ENCODE data around the gene BRD9. TPM values are rescaled to one million over a fixed set of nuclear protein-coding genes. Genes with fewer than 3 reads are reported as not detected.

The BRD9 gene
- total RNA-seq, 1 donor from 2014 or later, result 21.2 TPM

DNA sequence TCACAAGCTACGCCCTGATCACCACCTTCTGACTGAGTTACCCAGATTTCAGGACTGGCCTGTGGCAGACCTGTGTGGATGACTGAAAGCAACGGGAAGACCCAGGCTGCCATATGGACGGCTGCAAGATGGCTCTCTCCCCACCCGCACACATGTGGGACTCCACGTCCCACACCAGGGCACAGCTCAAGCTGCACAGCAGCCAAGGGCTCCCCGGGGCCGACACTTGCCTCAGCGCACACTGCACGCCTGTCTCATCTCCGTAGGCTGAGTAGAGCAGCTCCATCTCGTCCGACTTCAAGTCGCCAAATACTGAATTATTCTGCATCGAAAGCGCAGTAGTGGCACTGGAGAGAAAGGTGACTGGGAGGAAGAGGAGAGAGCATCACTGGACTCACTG is 14.5 kb downstream of the BRD9 start:
- peak; percentile 10 for ATAC-seq

DNA sequence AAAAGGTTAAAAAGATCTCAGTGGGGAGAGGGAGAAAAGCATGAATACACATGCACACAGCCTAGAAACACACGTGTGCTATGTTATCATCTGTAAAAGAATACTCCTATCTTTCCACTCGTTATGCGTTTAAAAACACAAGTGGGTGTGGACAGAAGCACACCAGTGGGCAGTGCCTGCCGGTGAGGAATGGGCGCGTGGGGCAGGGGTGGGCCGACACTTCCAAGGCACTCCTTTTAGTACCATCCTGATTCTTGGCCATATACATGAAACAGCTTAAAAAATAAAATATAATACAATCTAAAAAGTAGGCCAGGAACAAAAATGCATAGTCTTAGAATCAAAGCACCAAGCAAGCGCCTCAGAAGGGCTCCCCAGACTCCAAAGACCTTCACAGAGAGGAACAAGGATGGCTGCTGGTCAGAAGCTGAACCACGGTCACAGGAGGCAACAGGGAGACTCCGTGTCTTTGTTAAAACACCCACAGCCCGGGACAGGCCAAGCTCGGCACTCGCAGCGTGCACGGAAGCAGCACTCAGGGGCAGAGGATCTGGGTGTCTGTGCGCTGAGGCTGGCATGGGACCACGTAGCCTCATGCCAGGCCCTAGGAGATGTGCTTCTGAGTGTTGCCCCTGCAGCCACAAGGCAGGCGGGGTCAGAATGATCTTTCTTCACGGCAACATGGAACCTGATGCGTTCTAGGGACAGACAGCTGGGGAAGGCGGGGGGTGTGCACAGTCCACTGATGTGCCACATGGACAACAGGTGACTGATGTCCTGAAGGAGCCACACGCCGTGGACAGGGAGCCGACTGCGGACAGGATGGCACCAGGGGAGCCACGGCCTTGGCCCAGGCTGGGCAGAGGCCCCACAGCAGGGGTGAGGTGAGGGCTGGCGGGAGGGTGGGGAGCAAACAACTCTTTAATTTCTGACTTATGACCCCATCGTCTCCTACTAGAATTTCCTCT is 15.9 kb downstream of the BRD9 start:
- ATAC-seq, result no peak

DNA sequence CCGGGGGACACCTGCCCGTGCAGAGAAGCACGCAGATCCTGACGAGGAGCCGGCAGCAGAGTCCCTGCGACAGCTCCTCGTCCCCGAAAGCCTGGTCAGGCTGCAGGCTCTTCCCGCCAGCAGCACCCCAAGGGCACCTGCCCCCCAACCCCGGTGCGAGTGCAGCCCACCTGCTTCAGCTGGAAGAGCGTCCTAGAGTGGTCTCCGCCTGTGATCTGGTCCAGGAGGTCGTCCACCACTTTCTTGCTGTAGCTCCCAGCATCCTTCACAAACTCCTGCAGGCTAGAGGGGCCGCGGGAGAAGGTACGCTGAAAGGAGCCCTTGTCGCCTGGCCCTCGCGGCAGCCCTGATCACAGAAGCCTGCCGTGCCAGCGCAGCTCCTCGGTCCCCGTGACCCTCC is 16.7 kb downstream of the BRD9 start:
- ATAC-seq, result no peak

DNA sequence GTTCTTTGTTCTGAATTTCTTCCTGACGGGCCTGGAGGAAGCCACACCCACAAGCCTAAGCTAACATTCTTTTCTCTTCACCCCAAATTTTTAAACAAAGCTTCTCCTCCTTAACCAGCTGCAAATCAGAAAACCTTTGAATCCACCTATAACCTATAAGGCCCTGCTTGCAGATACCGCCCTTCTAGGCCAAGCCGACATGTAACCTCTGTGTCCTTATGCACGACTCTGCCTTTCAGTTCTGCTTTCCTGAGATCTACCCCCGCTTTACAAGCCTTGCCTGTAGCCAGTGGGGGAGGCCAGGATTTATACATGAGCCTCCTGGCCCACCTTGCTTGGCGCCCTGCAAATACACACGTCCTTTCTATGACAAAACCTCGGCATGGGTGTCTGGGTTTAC is 19.3 kb downstream of the BRD9 start:
- ATAC-seq, result no peak

DNA sequence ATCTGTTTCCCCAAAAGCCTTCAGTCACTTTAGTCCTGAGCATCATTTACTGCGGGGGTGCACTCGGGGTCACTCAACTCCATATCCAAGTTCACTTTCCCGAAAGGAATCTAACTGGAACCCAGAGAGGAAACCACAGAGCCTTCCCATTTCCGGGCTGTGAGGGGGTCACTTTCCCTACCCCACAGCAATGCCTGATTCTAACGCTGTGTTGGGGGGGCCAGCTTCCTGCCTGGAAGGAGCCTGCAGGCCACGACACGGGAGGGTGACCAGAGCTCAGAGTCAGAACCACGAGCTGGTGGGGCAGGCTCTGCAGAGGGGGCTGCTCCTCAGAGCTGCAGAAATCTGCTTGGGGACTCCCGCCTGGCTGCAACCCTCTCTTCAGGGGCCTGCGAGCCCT is 20.3 kb downstream of the BRD9 start:
- ATAC-seq, result no peak

DNA sequence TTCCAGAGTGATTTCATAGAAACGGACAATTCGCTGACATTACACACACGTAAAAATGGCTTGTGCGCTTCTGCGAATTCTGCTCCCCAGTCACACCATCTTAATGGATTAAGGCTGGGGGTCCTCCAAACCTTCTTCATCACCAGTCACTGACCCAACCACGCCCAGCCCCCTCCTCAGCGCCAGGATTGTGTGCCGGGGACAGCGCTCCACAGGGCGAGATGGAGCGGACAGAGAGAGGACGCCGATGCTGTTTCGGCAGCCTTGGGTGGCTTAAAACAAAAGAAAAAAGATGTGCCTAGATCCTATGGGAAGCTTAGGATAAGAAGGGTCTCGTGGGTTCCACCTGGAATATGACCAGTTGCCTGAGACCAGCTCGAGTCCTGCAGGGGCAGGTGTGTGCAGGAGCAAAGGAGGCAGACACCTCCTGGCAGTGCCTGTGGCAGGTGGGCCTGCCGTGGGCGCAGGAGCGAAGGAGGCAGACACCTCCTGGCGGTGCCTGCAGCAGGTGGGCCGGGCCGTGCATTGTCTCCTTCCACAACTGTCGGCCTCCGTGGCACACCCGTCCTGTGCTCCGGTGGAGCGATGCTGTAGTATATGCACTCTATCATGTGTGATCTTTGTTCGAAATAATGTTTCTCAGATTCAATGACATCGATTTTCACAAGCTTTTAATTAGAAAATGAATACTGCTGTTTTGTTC is 20.9 kb downstream of the BRD9 start:
- ATAC-seq, result no peak

DNA sequence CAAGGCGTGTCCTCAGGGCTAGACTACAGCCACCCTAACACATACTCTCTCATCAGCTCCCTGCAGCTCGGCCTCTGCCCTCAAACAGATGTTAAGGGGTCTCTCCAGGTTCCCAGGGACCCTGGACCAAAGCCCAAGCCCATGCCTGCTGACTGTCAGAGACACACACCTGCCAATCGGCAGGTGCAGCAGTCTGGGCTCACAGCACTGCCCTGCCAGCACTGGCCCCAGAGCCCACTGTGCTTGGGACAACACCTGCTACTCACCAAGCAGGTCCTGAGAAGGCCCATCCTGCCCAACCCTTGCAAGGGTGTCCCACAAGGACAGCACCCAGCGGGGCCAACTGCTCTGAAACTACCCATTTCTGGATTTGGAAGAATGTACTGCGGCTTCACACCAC is 21.6 kb downstream of the BRD9 start:
- ATAC-seq, result no peak

DNA sequence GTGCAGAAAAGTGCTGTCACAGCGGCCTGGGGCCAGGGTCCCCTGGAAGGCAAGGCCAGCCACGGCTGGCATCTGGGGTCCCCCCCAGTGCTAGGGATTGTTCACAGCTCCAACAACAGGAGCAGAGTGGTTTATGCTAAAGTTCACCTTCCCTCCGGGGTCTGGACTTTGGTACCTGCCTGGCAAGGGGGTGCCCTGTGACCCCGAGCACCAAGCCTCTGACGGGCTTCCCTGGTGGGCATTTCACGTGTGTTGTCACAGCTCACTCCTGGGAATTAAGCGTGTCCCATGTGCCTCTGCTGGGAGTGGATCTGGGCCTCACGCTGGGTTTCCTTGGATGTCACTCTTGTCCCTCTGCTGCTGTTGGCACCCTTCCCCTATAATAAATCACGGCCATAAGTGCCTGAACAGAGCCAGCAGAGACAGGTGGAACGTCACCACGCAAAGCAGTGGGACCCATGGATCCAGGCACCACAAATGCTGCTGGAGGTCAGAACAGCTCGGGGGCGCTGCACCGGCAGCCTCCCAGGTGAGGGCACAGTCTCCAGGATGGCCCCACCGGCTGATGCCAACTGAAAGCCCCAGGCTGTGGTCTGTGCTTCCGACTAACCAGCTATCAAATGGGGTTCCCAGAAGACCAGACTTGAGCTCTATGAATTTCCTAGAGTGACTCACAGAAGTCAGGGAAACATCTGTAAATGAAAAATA is 24.0 kb downstream of the BRD9 start:
- ATAC-seq, result no peak

DNA sequence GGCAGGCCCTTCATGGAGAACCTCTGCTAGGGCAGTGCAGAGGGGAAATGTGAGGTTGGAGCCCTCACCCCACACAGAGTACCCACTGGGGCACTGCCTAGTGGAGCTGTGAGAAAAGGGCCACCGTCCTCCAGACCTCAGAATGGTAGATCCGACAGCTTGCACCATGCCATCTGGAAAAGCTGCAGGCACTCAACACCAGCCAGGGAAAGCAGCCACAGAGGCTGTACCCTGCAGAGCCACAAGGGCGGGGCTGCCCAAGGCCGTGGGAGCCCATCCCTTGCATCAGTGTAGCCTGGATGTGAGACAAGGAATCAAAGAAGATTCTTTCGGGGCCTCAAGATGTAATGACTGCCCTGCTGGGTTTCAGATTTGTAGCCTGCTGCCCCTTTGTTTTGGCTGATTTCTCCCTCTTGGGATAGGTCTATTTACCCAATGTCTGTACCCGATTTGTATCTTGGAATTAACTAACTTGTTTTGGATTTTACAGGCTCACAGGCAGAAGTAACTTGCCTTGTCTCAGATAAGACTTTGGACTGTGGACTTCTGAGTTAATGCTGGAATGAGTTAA is 25.2 kb downstream of the BRD9 start:
- no peak for ATAC-seq

DNA sequence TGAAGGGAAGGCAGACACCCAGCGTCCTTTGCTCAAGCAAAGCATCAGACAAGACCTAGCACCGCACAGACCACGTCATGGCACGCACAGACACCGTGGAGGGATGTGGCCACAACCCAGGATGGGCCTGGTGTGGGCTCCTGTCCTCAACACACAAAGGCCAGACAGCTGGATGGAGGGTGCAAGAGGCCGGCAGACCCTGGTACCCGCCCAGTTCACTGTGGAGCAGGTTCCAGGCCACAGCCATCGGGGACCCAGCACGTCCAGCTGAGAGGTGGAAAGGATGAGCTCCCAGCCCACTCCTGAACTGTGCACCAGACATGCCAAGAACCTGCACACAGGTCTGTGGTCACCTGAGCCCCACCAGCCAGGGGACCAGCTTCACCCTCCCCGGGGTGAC is 26.8 kb downstream of the BRD9 start:
- ATAC-seq, result no peak

DNA sequence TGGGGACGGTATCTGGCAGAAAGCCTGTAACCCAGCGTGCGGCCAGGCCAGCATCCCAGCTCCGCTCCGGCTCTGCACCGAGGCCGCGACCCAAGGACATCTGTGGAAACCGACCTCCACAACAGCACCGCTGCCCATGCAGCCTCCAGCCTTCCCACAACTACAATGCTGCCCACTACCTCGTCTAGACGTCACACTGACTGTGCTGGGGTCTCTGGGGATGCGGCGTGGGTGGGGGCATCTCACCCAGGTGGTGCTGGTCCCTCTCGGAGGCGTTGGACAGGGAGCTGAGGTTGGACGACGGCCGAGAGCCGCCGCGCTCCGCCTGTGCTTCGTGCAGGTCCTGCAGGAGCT is 27.5 kb downstream of the BRD9 start:
- no peak for ATAC-seq

DNA sequence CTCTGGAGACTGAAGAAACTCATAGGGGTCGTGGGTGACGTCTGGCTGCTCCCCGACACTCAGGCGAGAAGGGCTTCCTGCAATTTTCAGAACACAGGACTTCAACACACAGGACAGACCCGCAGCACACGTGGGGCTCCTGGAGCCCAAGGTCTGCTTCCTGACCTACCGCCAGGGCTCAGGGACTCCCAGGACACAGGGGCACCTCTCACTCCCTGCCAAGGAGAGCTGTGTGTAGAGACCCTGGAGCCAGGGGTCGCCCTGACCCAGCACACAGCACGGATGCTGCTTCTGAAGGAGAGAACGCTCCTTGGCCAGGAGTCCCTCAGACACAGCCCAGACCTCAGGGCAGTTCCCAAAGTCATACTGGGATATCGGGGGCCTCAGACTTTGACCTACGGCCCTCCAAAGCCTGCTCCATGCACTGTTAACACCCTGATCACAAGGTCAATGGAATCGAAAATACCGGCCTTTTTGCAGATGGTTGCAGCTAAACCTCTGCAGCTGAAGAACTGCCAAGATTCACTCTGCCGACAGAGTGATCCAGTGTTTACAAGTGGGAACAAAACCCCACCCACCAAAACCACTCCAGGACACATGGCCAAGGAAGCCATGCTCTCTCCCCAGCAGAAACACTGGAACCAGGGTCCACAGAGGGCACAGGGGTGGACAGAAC is 28.0 kb downstream of the BRD9 start:
- no peak for ATAC-seq

DNA sequence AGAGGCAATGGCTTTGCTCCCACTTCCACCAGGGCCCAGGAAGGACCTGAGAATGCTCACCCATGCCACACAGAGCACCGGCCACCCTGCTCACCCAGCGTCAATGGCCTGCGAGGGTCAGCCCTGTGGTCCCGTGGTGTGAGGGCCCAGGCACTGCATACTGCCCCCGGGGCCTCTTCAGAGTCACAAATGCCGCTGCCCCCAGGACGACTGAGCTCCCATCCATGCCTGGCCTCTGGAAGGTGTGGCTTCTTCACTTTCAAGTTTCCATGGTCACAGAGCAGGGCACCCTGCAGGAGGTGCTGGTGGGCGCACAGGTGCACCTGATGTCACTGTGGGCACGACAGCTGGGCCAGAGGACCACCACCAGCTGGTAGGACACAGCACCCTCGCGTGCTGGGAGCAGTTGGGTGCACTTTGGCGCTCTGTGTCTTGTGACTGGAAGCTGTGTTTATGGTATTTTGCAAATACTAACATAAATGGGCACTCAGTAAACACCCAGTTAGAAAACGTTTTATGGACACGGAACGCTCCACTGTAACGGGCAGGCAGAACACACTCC is 29.3 kb downstream of the BRD9 start:
- ATAC-seq, result no peak

DNA sequence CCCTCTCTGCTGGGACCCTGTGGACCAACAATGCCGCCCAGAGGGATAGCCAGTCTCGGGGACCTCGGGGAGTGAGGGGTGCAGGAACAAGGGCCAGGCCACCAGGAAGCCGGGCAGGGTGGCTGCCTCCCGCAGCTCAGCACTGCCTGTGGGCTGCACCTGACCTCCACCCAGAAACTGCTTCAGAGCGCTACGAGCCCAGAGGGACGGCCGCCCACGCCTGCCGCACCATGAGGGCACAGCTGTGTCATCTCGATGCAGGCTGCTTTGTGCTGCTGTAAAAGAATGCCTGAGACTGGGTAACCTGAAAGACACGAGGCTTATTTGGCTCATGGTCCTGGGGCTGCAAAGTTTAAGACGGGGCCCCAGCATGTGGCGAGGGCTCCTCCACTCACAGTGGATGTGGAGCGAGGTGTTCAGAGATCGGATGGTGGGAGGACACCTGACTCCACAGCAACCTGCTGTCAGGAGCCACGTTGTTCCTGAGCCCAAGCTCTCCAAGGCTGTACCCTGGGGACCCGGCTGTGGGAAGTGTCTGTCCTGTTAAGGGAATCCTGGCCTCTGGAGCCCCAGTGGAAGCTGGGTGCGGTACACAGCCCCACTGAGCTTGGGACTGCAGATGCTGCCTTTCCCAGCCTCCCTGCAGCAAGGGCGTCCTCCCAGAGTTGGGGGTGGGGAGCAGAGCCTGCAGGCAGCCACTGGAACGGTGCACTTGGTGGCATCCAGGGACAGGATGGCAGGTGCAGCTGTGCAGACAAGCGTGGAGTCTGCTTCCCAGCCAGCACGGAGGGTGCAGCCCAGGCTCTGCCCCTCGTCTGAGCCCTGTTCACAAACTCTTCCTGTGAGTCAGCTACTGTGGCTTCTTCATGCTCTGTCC is 30.0 kb downstream of the BRD9 start:
- no peak for ATAC-seq

DNA sequence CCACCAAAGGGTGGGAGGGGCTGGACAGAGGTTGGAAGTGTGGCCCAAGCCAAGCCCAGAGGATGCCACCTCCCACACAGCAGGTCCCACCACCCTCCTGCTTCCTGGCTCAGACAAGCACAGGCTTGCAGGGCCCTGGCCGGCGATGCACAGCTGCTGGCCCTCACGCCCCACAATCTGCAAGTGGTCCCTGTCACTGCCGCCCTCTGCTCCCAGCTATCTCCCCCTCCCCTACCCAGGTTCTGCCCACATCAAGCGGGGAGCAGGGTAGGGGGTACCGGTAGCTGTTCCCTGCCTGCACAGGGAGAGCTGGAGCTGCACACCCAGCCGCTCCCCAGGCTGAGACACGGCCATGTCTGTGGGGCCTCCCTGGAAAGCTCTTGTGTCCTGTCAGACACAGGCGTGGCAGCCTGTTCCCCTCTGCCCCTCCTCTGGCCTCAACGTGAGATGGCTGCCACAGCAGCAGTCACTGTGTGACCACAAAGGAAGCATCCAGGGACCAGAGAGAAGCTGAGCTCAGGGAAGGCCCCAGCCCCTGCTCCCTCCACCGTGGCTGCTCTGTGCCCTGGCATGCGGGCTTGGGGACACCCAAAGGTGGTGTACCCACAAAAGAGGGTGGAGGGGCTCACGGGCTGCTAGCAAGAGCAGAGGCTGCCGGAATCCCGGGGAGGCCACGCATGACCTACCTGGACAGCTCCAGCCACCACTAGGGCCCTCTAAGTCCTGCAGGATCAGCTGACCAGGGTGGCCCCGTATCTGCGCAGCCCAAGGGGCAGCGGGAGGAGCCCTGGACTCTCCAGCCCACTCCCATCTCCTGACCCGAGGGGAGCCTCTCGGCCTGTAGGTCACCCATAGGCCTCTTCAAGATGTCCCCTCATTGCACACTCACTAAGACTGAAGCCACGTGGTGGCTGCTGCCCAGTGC is 30.9 kb downstream of the BRD9 start:
- peak; percentile 45 for ATAC-seq

DNA sequence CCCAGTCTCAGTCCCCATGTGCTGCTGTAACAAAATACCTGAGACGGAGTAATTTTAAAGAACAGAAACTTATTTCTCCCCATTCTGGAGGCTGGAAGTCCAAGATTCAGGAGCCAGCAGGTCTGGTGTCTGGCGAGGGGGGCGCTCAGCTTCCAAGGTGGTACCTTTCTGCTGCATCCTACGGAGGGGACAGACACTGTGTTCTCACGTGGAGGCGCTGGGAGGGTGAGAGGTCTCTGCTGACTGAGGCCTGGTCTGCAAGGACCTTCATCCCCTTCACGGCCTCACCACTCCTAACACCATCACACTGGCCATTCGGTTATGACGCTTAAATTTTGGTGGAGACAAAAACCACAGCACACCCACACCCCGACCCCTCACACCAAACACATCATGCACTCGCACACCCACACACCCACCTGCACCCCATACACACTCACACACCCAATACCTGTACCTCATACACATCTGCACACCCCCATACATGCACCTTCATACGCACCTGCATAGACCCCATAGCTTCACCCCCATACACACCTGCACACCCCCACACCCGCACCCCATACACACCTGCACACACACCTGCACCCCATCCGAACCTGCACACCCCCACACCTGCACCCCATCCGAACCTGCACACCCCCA is 32.0 kb downstream of the BRD9 start:
- ATAC-seq, result peak; percentile 6

DNA sequence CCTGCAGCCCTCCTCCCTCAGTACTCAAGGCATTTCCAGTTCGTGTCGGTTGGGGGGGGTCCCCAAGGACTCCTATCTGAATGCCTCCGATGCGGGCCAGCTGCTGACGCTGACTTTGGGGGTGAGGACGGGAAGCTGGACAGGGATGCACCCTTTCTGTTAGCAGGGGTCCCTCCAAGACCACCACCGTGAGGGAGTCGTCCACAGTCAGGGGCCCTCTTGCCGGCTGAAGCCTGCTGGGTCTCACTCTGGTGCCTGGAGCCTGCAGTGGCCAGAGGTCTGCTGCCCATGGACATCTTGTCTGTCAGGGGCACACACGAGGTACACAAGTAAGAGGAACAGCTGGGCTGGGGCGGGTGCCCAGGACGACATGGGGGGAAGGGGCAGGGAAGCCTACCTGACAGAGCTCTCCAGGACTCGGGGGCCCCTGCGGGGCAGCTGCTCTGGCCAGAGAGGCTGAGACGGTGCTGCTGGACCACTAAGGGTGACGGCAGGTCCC is 32.8 kb downstream of the BRD9 start:
- ATAC-seq, result no peak

DNA sequence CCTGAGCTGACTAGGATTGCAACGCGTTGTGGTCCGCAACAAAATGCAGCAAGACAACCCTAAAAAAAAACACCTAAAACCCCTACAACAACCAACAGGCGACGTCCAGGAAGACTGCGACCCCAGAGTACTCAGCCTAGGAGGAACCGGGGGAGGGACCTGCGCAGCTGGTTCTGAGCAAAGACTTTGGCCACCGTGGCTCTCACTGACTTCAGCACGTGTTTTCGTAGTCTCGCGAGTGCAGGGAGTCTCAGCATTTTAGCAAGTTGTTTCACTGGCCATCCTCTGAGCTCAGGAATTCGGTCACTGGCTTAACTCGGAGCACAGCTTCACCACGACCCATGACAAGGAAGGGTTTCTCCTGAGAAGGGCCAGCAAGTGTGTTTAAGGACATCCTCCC is 33.2 kb downstream of the BRD9 start:
- no peak for ATAC-seq

DNA sequence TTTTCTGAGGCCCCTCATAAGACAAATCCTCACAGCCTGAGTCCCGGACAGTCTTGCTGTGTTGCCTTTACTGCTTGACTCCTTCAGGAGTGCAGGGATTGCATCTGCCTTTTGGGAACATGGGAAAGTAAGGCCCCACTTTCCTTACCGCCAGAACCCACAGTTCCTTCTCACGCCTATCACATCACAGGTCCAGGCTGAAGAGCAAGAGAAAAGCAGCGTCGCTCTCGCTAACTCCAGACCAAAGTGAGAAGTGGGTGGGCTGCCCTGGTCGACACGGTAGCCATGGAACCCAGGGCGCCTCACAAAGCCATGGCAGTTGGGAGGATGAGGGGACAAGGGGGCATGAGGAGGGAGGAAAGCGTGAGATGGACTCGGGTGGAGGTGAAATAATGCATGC is 33.9 kb downstream of the BRD9 start:
- ATAC-seq, result no peak
